VCaP (cell line): ENCODE measurements around the gene SLC9A8.

Experiments
- H3K27ac ChIP-seq: fragments of 450-650 bp; 2 replicates; pipeline ENCODE4 v1.5.1; 2017
- TF ChIP-seq, protein P1 (sequence below): fragments of 450-650 bp; conservative IDR thresholded peaks from 2 replicates; pipeline ENCODE4 v1.5.1; 2017; ENCODE audit warnings: mild to moderate bottlenecking, moderate library complexity

Gene SLC9A8

DNA sequence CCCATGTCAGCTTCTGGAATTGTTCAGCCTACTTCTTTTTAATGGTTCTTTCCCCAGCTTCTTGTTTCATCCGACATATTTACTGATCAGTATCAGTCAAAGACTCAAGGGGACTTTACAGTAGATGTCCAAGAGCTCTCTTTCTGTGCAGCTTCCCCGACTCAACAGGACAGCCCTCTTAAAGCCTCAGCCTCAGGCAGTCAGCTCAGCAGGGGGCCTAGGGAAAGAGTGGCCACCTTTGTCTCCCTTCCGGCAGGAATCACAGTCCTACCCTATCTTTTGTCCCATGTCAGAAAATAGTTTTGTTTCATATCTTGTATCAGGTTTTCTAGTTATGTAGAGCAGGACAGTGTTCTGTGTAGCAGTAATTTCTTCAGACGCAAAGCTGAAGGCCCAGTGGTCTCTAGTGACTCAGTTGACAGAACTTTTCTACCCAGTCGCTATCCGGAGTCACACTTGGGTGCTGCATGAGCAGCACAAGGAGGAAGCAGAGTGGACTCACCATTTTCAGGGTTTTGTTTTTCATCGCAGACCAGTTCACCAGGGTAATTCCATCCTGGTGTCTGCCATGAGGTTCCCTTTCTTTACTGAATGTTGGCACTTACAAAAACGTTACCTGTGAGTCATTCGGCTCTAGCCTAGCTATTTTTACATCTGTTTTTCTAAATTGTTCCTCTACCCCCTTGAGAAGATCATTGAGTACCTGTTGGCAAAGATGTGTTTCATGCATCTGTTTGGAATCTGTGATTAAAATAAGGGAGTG is 55.0 kb downstream of the SLC9A8 start:
- H3K27ac ChIP-seq: no peak overlapping the region
- TF ChIP-seq, protein P1, sequence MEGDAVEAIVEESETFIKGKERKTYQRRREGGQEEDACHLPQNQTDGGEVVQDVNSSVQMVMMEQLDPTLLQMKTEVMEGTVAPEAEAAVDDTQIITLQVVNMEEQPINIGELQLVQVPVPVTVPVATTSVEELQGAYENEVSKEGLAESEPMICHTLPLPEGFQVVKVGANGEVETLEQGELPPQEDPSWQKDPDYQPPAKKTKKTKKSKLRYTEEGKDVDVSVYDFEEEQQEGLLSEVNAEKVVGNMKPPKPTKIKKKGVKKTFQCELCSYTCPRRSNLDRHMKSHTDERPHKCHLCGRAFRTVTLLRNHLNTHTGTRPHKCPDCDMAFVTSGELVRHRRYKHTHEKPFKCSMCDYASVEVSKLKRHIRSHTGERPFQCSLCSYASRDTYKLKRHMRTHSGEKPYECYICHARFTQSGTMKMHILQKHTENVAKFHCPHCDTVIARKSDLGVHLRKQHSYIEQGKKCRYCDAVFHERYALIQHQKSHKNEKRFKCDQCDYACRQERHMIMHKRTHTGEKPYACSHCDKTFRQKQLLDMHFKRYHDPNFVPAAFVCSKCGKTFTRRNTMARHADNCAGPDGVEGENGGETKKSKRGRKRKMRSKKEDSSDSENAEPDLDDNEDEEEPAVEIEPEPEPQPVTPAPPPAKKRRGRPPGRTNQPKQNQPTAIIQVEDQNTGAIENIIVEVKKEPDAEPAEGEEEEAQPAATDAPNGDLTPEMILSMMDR: no peak

DNA sequence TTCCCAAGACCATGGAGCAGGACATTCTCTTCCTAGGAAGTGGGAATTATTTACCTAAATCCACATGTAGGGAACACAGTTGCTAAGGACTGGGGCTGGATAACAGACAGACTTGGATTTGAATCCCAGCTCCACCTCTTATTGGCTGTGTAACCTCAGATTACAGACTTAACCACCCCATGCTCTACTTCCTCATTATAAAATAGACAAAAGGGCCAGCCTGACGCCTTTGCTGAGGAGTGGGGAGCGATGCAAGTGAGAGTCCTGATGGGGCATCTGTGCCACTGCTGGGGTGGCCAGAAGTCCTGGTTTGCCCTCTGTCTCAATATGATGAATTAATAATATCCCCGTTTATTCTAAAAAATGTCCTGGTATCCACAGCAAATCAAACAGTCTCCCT is 55.9 kb downstream of the SLC9A8 start:
- no peak overlapping the region for H3K27ac ChIP-seq
- TF ChIP-seq, protein P1: no peak

DNA sequence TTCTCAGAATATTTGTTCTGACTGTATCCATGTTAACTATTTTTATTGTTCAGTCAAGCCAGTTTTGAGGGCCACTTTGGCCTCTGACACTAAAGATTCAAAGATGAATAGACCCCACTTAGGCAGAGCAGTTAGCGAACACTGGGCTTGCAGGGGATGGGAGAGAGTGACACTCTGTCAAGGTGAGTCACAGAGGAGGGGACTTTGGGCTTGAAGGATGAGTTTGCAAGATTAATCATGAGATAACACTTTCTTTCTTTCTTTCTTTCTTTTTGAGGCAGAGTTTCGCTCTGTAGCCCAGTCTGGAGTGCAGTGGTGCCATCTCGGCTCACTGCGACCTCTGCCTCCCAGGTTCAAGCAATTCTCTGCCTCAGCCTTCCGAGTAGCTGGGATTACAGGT is 56.3 kb downstream of the SLC9A8 start:
- no peak overlapping the region for H3K27ac ChIP-seq
- TF ChIP-seq, protein P1: no peak

DNA sequence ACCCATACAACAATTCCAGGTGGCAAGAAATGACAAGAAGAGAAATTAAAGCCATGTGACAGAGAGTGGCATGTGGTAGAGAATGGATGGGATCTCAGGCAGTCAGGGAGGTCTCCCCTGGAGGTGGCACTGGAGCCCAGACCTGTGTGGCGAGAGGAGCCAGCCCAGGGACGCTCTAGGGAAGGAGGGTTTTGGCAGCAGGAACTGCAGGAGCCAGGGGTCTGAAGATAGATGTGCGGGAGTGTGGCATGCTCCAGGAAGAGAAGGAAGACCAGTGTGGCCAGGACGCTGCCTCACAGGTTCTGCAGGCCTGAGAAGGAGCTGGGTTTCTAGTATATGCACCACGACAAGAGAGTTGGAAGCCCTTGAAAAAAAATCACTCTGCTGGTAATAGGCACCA is 57.6 kb downstream of the SLC9A8 start:
- TF ChIP-seq, protein P1: no peak
- no peak overlapping the region for H3K27ac ChIP-seq

DNA sequence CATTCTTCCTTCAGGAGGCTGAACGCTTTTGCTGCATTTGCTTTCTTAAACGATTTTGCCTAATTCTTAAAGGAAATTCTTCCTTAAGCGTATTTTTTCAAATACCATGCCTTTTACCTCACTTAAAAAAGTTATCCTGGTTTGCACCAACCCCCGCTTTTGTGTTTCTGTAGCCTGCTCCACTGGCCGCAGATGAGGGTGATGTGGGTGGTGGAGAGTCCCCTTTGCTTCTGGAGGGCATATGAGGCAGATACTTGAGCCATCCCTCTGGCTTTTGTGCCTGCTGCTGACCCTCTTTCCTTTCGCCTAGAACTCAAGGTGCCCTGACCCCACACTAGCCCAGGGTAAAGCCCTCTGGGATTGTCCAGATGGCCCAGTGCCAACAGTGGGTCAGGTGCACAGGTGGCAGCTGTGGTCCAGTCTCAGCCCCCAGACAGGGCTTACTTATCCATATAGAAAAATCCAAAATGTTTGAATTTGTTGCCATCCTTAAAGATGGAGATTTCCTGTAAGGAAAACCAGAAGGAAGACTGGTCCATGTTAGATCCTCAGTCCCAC is 58.8 kb downstream of the SLC9A8 start:
- H3K27ac ChIP-seq: no peak overlapping the region
- TF ChIP-seq, protein P1: no peak

DNA sequence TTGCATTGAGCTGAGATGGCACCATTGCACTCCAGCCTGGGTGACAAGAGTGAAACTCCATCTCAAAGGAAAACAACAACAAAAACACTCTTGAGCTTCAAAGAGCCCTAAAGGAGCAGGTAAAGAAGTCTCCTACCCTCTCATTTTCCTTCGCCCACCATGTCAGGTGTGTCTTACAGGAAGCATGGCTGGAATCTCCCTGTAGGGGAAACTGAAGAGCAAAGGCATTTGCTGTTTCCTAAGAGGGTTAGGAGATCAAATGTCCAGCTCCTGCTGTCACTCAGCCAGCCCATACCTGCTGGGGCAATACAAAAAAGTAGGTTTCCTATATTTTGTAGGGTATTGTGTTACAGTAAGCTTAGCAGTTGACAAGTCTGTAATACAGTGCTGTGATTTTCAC is 59.4 kb downstream of the SLC9A8 start:
- TF ChIP-seq, protein P1: no peak

DNA sequence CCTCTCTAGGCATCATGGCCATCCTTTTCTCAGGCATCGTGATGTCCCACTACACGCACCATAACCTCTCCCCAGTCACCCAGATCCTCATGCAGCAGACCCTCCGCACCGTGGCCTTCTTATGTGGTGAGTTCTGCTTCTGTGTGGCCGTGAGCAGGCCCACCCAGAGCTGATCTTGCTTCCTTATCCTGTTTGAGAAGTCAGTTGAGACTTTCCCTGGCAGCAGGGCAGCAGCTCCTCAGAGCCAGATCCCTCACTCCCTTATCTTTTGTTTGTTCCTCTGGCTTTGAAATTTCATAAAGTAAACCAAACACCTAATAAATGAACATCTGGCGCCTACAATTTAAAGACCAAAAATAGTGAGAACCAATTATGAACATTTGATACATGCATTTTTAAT is 62.1 kb downstream of the SLC9A8 start:
- peak overlapping the region; percentile 59 for H3K27ac ChIP-seq
- TF ChIP-seq, protein P1: no peak

More for the DNA sequence above, 59.4 kb downstream of the SLC9A8 start:
- H3K27ac ChIP-seq: no peak overlapping the region
